Glutamatergic neuron (in vitro differentiated cells): ENCODE measurements around the gene TLE1. TPM values are rescaled to one million over a fixed set of nuclear protein-coding genes. Genes with fewer than 3 reads are reported as not detected.
"Not testable (repeated sequence)": the region's sequence is repeated elsewhere in the genome, so short reads cannot be mapped to it uniquely, and the experiment has no call there.

Experiments
- DNase-seq: peaks from one replicate; pipeline ENCODE4 v3.0.0; 2022
- H3K27ac Mint-ChIP-seq: one replicate; pipeline ENCODE4 v1.8.0; 2020; ENCODE audit warnings: mild to moderate bottlenecking, mixed read lengths, inconsistent platforms; ENCODE audit not compliant: unreplicated experiment
- H3K27me3 Mint-ChIP-seq: one replicate; pipeline ENCODE4 v1.8.0; 2020; ENCODE audit warnings: mild to moderate bottlenecking, moderate library complexity, mixed read lengths, inconsistent platforms; ENCODE audit not compliant: unreplicated experiment
- H3K36me3 Mint-ChIP-seq: one replicate; pipeline ENCODE4 v1.8.0; 2020; ENCODE audit warnings: mild to moderate bottlenecking, mixed read lengths, inconsistent platforms; ENCODE audit not compliant: unreplicated experiment
- H3K4me1 Mint-ChIP-seq: one replicate; pipeline ENCODE4 v1.8.0; 2020; ENCODE audit warnings: mild to moderate bottlenecking, low read depth, mixed read lengths, inconsistent platforms; ENCODE audit not compliant: unreplicated experiment
- H3K4me3 Mint-ChIP-seq: one replicate; pipeline ENCODE4 v1.8.0; 2020; ENCODE audit warnings: mild to moderate bottlenecking, mixed read lengths, inconsistent platforms; ENCODE audit not compliant: unreplicated experiment
- H3K9me3 Mint-ChIP-seq: one replicate; pipeline ENCODE4 v1.8.0; 2020; ENCODE audit warnings: mild to moderate bottlenecking, moderate library complexity, mixed read lengths, inconsistent platforms; ENCODE audit not compliant: unreplicated experiment
- total RNA-seq: library from RNA; stranded (reverse); fragmentation: NEBNext Ultra II Directional; extraction: Animal tissue kit (Norgen Biotek cat#: 25700); gene quantifications from one replicate; pipeline ENCODE4 v1.2.1, GENCODE V29; 2021; ENCODE audit not compliant: unreplicated experiment
- TF ChIP-seq, protein P1 (sequence below): fragments of 200-600 bp; sonication (generic); IDR thresholded peaks from one replicate; pipeline ENCODE4 v1.5.0; 2021; ENCODE audit not compliant: partially characterized antibody, unreplicated experiment

Gene TLE1
- total RNA-seq, 1 donor from 2014 or later, result 345 TPM

DNA sequence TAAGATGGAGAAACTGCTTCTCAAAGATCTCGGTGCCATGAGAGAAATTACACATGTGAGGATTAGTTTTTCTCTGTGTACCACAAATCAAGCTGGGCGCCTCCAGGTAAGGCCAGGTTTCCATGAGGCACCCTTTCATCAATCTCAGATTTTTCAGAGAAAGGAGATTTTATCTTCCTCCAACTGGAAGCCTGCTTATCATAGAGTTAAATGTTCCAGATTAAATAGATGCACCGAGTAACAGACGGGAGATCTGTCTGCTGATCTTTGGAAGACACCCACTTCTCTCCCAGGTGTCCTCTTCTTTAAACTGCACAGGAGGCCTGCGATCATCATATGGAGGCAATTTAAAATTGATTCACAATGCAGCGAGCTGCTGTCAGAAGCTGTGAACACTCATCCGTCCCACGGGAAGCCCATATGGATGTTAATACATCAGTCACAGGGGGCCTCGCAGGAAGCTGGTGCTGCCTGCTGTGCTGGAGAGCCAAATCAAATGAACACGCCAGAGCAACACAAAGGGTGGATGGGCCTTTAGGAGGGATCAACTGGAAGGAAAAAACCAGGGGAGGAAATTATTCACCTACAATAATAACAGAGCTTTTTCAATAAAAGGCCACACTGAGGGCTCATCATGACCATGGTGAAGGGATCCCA is 93.3 kb downstream of the TLE1 start:
- Mint-ChIP-seq H3K4me3 (peak overlapping the region; percentile 80), H3K36me3 (peaks cover 11% of the 10 kb centered on the region), H3K27me3 (peaks cover 22% of the 10 kb centered on the region), H3K27ac (peak overlapping the region; percentile 99), H3K9me3 (peaks cover 35% of the 10 kb centered on the region), H3K4me1 (peaks cover 61% of the 10 kb centered on the region)
- peak; percentile 78 for DNase-seq
- TF ChIP-seq, protein P1, sequence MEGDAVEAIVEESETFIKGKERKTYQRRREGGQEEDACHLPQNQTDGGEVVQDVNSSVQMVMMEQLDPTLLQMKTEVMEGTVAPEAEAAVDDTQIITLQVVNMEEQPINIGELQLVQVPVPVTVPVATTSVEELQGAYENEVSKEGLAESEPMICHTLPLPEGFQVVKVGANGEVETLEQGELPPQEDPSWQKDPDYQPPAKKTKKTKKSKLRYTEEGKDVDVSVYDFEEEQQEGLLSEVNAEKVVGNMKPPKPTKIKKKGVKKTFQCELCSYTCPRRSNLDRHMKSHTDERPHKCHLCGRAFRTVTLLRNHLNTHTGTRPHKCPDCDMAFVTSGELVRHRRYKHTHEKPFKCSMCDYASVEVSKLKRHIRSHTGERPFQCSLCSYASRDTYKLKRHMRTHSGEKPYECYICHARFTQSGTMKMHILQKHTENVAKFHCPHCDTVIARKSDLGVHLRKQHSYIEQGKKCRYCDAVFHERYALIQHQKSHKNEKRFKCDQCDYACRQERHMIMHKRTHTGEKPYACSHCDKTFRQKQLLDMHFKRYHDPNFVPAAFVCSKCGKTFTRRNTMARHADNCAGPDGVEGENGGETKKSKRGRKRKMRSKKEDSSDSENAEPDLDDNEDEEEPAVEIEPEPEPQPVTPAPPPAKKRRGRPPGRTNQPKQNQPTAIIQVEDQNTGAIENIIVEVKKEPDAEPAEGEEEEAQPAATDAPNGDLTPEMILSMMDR, result no peak

DNA sequence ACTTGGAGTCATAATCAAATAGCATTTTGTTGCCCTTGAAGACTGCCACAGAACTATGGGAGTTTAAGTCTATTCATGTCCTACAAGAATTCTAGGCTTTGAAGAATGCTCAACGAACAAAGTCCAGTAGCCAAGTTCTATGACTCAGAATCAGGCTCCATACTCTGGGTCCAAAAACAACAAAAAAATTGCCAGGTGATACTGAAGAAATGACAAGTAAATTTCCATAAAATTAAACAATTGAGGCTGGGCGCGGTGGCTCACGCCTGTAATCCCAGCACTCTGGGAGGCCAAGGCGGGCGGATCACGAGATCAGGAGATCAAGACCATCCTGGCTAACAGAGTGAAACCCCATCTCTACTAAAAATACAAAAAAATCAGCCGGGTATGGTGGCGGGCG is 94.1 kb downstream of the TLE1 start:
- DNase-seq, result not testable (repeated sequence)
- peaks cover 11% of the 10 kb centered on the region for H3K36me3 Mint-ChIP-seq
- H3K9me3 Mint-ChIP-seq, result peaks cover 35% of the 10 kb centered on the region
- H3K27me3 Mint-ChIP-seq, result peaks cover 22% of the 10 kb centered on the region
- peak overlapping the region; percentile 89 for H3K27ac Mint-ChIP-seq
- H3K4me1 Mint-ChIP-seq, result peaks cover 62% of the 10 kb centered on the region
- peak overlapping the region; percentile 26 for H3K4me3 Mint-ChIP-seq

DNA sequence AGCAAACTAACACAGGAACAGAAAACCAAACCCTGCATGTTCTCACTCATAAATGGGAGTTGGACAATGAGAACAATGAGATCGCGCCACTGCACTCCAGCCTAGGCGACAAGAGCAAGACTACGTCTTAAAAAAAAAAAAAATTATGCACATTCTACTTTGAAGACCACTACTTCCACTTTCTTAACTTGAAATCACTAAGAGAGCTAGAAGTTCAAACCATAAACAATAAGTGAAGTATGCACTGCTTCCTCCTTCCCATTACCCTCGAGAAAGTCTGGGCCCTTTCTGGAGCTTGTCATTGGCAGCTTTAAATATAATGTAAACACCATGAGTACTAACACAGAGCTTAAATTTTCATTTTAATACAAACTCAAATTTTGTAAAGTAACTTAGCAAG is 94.9 kb downstream of the TLE1 start:
- TF ChIP-seq, protein P1, result no peak
- H3K4me1 Mint-ChIP-seq, result peaks cover 71% of the 10 kb centered on the region
- no peak for DNase-seq
- H3K9me3 Mint-ChIP-seq, result peaks cover 41% of the 10 kb centered on the region
- H3K27me3 Mint-ChIP-seq, result peaks cover 22% of the 10 kb centered on the region
- peak overlapping the region; percentile 89 for H3K27ac Mint-ChIP-seq
- peak overlapping the region; percentile 36 for H3K4me3 Mint-ChIP-seq
- H3K36me3 Mint-ChIP-seq, result peaks cover 17% of the 10 kb centered on the region

DNA sequence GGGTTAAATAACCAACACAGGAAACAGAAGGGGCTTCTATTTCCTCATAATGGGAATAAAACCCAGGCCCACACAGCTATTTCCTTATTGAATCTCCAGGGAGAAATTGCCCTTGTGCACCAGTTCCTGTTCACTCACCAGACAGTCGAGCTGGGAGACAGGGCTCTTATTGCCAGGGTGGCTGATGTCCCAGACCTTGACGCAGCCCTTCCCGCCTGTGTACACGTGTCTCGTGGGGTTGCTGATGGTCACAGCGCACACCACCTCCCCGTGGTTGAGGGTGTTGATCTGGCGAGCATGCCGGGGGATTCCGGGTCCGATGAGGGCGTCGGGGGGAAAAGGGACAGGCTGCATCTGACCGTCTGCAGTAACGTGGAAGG is 96.5 kb downstream of the TLE1 start:
- H3K4me3 Mint-ChIP-seq, result peak overlapping the region; percentile 83
- peaks cover 45% of the 10 kb centered on the region for H3K9me3 Mint-ChIP-seq
- TF ChIP-seq, protein P1, result no peak
- DNase-seq, result peak; percentile 41
- peak overlapping the region; percentile 97 for H3K27ac Mint-ChIP-seq
- peaks cover 25% of the 10 kb centered on the region for H3K27me3 Mint-ChIP-seq
- peaks cover 21% of the 10 kb centered on the region for H3K36me3 Mint-ChIP-seq
- H3K4me1 Mint-ChIP-seq, result peaks cover 72% of the 10 kb centered on the region

DNA sequence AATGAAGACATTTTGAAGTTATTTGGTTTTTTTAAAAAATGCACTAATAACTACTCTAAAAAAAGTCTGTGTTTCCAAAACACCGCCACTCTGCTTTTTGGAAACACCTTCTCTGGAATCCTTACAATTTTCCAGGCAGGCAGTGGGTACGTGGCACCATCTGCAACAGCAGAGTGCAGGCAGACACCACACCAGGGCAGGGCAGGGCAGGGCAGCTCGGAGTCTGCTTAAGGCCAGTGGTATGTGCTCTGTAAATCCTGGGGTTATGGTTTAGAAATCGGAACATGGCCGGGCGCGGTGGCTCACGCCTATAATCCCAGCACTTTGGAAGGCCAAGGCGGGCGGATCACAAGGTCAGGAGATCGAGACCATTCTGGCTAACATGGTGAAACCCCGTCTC is 97.6 kb downstream of the TLE1 start:
- TF ChIP-seq, protein P1, result no peak
- peaks cover 17% of the 10 kb centered on the region for H3K36me3 Mint-ChIP-seq
- peak overlapping the region; percentile 36 for H3K4me3 Mint-ChIP-seq
- H3K9me3 Mint-ChIP-seq, result peaks cover 44% of the 10 kb centered on the region
- no peak for DNase-seq
- no peak overlapping the region for H3K27ac Mint-ChIP-seq
- H3K4me1 Mint-ChIP-seq, result peaks cover 69% of the 10 kb centered on the region
- peaks cover 31% of the 10 kb centered on the region for H3K27me3 Mint-ChIP-seq
